ENCODE measurements around the gene GNAI2.

GNAI2 gene

DNA sequence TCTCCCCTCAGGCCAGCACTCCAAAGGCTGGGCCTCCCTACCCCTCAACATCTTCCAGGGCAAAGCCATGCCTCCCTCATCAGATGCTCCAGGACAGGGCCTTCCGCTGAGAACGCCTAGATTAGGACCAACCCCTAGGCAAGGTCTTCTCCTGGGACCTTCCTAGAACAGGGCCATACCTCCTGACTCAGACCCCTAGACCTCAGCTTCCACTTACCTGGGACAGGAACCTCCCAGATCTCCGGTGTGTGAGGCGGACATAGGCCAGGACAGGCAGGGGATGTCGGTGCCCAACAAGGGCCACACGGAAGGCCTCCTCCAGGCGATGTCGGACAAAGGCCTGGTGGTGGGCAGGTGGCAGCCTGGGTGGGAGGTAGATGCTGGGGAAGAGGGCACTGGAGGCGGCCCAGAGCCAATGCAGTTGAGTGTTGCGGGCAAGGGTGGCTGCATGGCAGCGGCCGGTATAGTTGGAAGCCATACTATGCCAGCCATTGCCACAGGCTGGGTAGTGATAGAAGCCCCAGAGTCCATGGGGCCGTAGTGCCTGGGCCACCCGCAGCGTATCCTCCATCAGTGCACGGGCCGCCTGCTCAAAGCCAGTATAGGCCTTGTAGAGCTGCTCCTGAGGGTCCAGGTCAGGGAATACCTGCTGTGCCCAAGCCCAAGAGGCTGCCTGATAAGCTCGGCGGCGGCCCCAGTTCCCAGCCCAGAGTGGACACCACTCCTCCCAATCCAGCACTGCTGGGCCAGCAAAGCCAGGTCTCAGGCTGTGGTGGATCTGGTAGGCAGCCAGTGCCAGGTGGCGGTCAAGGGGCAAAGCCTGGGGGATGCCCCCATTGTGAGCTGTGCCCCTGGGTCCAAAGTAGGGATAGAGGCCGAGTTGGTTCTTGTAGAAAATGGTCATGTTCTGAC is 58.7 kb downstream of the GNAI2 start:
- ATAC-seq: no peak
- H3K27ac Mint-ChIP-seq: no peak overlapping the region
- H3K4me1 Mint-ChIP-seq: peaks cover 42% of the 10 kb centered on the region
- DNase-seq (ENCODE audit: low spot score in 2 of 2): no peak
- H3K4me3 Mint-ChIP-seq: no peak overlapping the region
- peaks cover 30% of the 10 kb centered on the region for H3K36me3 Mint-ChIP-seq
- H3K9me3 Mint-ChIP-seq: no peaks in the 10 kb centered on the region

DNA sequence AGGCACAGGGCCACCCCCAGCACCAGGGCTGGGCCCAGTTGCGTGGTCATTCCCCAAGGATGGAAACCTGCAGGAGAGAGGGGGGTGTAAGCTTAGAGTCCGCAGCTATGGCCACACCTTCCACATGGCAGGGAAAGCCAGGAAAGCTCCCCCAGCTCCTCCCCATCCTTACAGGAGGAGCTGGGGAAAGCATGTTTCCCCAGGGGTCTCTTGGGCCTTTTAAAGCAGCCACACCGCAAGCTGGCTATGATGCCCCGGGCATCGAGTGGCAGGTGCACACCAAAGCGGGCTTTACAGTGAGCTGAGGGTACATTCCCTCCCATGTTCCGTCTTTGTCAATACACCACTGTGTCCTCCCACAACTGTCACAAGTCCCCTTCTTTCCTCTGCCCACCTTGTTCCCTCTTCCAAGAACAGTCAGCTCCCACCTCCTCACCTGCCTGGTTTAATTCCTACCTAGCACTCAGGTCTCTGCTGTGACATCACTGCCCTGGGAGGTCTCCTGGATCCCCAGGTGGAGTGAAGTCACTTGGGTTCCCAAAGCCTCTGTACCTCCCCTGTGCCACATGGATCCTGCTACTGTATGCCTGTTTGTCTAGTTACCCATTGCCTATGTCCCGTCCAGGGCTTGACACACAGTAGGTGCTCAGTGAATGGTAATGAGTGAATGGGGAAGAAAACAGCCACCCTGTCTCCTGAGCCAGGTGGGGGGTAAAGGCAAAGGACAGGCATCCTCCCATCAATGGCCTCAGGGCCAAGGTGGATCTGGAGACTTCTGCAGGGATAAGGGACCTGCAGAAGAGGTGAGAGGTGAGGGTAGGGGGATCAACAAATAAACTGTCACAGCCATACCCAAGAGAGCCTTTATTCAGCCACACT is 59.8 kb downstream of the GNAI2 start:
- H3K36me3 Mint-ChIP-seq: peaks cover 21% of the 10 kb centered on the region
- H3K4me3 Mint-ChIP-seq: no peak overlapping the region
- H3K4me1 Mint-ChIP-seq: peaks cover 48% of the 10 kb centered on the region
- no peak for ATAC-seq
- no peaks in the 10 kb centered on the region for H3K9me3 Mint-ChIP-seq
- peak overlapping the region; percentile 71 for H3K27ac Mint-ChIP-seq
- DNase-seq (ENCODE audit: low spot score in 2 of 2): no peak

DNA sequence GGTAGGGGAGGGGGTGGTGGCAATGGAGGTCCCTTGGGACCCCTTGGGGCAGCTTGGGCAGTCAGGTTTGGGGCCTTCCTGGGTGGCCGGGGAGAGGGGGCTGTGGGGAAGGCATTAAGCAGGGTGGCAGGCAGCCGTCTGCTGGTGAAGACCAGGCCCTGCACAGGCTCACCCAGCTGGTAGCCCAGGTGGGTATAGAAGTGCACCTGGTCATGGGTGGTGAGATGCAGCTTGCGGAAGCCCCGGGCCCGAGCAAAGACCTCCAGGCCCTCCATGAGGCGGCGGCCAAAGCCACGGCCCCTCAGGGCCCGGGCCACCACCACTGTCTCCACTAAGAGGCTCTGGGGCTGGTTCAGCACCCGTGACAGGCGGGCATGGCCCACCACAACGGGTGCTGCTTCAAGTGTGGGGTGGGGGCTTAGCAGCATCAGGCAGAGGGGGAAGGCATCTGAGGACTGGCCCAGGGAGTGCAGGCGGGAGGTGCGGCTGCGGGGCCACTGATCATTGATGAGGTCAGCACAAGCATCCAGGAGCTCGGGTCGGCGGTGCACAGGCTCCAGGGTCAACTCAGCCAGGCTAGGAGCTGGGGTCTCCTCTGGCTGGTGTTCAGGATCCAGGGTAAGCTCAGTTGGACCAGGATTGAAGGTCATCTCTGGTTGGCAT is 60.8 kb downstream of the GNAI2 start:
- peak overlapping the region; percentile 98 for H3K4me3 Mint-ChIP-seq
- H3K27ac Mint-ChIP-seq: peak overlapping the region; percentile 71
- DNase-seq (ENCODE audit: low spot score in 2 of 2) (no peak), ATAC-seq (no peak)
- H3K4me1 Mint-ChIP-seq: peaks cover 44% of the 10 kb centered on the region
- H3K36me3 Mint-ChIP-seq: peaks cover 15% of the 10 kb centered on the region
- H3K9me3 Mint-ChIP-seq: no peaks in the 10 kb centered on the region

DNA sequence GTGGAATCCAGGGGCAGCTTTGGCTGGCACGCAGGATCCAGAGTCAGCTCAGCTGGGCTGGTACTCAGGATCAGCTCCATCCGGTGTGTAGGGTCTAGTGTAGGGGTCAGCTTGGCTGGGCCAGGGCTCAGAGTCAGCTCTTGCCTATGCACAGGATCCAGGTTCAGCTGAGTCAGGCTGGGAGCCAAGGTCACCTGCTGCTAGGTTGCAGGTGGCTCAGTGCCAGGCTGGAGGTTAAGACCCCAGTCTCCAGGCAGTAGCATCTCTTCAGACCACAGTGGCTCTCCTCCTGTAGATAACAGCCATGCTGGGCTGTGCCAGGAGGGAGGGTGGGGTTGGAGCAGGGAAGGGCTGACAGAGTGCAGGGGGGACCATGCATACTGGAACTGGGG is 61.4 kb downstream of the GNAI2 start:
- DNase-seq (ENCODE audit: low spot score in 2 of 2) (no peak), ATAC-seq (no peak)
- Mint-ChIP-seq H3K36me3 (peaks cover 11% of the 10 kb centered on the region), H3K9me3 (no peaks in the 10 kb centered on the region), H3K4me3 (peak overlapping the region; percentile 98), H3K4me1 (peaks cover 42% of the 10 kb centered on the region), H3K27ac (peak overlapping the region; percentile 71)

DNA sequence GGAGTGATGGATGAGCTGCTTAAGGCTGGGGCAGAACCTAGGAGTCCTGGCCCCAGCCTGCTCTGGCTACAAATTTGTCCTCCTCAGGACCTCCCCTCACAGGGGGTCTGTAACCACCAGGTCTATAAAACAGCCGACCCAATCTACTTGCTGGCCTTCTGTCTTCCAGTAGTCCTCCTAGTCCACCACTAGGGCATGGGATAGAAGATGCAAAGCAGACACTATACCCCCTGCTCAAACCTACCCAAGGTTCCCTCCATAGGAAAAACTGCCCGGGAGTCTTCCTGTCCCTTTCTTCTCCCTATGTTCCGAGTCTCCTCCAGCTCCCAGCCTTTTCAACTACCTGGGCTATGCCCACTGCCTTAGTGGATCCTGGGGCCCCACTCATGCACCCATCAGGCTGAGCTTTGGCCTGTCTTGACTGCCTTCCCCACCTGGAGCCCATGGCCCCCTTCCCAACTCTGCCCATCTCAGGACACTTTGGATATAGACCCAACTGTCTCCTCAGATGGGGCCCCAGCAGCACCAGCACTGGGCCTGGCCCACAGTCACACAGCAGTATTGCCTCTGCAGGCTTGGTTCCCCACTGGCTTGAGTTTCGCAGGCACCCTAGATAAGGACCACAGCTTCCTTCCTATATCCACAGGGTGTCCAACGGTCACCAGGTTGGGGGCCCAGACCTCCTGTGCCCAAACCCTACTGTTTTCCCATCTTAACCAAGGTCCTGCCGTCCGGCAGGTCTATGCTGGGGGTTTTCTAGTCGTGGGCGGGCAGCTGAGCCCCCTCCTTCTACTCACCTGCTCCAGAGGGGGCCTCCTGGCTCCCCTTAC is 62.1 kb downstream of the GNAI2 start:
- H3K4me1 Mint-ChIP-seq: peaks cover 40% of the 10 kb centered on the region
- H3K9me3 Mint-ChIP-seq: no peaks in the 10 kb centered on the region
- H3K27ac Mint-ChIP-seq: peak overlapping the region; percentile 97
- DNase-seq (ENCODE audit: low spot score in 2 of 2) (no peak), ATAC-seq (no peak)
- peak overlapping the region; percentile 98 for H3K4me3 Mint-ChIP-seq
- H3K36me3 Mint-ChIP-seq: peaks cover 7% of the 10 kb centered on the region

DNA sequence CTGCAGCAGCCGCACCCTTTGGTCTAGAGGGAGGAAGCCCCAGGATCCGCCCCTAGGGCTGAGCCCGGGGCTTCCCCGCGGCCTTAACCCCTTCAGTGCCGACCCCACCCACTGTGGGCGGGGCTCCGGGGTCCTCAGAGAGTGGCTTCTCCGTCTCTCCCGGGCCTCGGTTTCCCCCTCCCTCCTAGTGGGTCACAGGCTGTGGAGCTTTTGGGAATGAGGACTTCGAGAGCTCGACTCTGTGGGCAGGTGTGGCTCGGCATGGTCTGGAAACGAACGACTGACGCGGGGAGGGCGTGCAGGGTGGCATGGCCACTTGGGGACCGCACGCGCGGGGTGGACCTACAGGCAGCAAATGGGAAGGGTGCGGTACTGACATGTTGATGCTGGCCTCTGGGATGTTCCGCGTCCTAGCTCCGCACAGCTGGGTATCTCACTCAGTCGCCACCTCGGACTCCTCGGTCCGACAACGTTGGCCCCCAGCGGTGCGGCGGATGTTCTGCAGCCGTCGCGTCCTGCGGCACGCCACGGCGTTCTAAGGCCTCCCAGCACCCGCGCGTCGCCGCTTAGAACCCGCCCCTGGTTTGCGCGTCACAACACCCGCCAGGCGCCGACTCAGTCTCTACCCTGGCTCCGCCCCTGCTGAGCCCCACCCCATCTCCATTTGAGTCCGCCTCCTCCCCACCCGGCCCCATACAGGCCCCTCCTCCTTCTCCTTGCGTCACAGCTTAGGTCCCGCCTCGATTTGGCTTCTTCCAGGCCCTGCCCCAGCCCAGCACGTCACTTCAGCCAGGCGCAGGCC is 63.0 kb downstream of the GNAI2 start, which contains the start of the genes HYAL3 and NAA80:
TSS of gene HYAL3 (minus strand) at position 570 of the 802 bp plus-strand sequence. CDS start 3,803 bp downstream, outside the sequence.
TSS of gene NAA80 (minus strand) at position 570 of the 802 bp plus-strand sequence. CDS start 1,942 bp downstream, outside the sequence.
- peak within 1 kb of the TSS; percentile 97 for H3K27ac Mint-ChIP-seq
- peak within 1 kb of the TSS; percentile 98 for H3K4me3 Mint-ChIP-seq
- ATAC-seq: peak; percentile 90
- H3K36me3 Mint-ChIP-seq: peaks cover 7% of the 10 kb centered on the region
- peaks cover 39% of the 10 kb centered on the region for H3K4me1 Mint-ChIP-seq
- H3K9me3 Mint-ChIP-seq: no peaks in the 10 kb centered on the region
- peak; percentile 95 to 99 for DNase-seq (ENCODE audit: low spot score in 2 of 2)

DNA sequence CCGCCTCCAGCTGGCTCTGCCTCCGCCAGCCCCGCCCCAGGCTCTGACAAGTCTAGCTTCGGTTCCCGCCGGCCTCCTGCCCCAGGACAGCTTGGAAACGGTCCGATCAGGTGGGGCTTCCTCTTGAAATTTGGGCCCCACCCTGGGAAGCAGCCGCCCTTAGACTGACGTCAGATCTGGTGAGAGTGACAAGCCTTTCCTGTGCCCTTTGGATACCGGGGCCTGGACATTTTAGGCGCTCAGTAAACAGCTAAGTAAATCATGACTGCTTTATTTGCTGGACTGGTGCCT is 63.6 kb downstream of the GNAI2 start:
- Mint-ChIP-seq H3K4me1 (peaks cover 42% of the 10 kb centered on the region), H3K9me3 (no peaks in the 10 kb centered on the region), H3K36me3 (peaks cover 7% of the 10 kb centered on the region), H3K27ac (peak overlapping the region; percentile 97), H3K4me3 (peak overlapping the region; percentile 98)
- DNase-seq (ENCODE audit: low spot score in 2 of 2) (no peak), ATAC-seq (no peak)

DNA sequence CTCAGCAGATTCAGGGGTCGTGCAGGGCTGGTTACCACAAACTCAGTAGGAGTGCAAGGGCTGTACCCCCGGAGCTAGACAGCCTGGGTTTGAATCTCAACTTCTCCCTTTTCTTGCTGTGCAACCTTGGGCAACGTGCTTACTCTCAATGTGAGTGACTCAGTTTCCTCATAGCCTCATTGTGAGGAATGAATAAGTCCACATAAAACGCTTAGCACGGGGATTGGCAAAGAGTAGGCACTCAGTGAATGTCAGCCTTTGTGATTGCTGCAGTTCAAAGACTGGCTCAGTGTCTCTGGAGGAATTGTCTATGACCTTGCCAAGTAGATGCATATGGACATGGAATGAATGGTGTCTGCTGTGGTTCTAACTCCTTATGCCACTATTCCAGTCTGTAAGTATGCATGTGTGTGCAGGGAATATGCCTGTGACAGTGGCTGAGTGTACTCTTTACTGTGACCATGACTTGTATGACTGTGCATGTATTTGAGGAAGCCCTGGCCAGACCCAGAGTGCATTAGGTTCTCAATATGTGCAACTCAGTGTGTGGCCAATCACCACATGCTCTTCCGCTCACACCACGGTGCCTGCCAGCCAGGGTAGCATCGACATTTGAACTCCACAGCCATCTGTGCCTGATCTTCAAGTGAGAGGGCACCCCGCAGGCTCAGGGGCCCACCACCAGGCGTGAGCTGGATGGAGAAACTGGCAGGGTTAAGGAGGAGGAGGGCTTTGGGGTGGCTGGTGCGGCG is 64.1 kb downstream of the GNAI2 start:
- no peak for DNase-seq (ENCODE audit: low spot score in 2 of 2)
- Mint-ChIP-seq H3K4me1 (peaks cover 45% of the 10 kb centered on the region), H3K36me3 (peaks cover 7% of the 10 kb centered on the region), H3K4me3 (peak overlapping the region; percentile 98), H3K9me3 (no peaks in the 10 kb centered on the region), H3K27ac (peak overlapping the region; percentile 97)
- peak; percentile 9 for ATAC-seq

DNA sequence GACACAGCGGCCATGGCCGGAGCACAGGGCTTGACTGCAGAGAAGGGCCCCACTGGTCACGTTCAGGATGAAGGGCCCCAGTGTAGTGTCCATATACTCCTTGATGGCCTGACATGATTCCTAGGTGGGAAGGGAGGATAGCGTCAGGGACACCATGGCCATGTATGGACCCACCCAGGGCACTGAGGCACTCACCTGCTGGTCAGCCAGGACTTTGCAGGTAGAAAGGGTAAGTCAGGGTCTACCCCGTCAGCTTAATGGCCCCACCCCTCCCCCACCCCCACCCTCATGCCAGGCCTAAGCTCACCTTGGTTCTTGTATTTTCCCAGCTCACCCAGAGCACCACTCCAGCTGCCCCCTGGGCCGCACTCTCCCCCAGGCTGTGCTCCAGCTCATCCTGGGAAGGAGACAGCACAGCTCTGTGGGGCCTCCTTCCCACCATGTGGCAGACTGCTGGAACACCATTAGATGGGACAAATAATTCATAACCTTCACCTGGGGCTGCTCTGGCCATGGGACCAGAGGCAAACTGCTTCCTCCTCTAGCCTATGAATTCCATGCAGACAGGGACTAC is 64.8 kb downstream of the GNAI2 start:
- peaks cover 7% of the 10 kb centered on the region for H3K36me3 Mint-ChIP-seq
- peaks cover 42% of the 10 kb centered on the region for H3K4me1 Mint-ChIP-seq
- peak overlapping the region; percentile 98 for H3K4me3 Mint-ChIP-seq
- no peaks in the 10 kb centered on the region for H3K9me3 Mint-ChIP-seq
- DNase-seq (ENCODE audit: low spot score in 2 of 2): no peak
- peak overlapping the region; percentile 97 for H3K27ac Mint-ChIP-seq
- ATAC-seq: no peak

DNA sequence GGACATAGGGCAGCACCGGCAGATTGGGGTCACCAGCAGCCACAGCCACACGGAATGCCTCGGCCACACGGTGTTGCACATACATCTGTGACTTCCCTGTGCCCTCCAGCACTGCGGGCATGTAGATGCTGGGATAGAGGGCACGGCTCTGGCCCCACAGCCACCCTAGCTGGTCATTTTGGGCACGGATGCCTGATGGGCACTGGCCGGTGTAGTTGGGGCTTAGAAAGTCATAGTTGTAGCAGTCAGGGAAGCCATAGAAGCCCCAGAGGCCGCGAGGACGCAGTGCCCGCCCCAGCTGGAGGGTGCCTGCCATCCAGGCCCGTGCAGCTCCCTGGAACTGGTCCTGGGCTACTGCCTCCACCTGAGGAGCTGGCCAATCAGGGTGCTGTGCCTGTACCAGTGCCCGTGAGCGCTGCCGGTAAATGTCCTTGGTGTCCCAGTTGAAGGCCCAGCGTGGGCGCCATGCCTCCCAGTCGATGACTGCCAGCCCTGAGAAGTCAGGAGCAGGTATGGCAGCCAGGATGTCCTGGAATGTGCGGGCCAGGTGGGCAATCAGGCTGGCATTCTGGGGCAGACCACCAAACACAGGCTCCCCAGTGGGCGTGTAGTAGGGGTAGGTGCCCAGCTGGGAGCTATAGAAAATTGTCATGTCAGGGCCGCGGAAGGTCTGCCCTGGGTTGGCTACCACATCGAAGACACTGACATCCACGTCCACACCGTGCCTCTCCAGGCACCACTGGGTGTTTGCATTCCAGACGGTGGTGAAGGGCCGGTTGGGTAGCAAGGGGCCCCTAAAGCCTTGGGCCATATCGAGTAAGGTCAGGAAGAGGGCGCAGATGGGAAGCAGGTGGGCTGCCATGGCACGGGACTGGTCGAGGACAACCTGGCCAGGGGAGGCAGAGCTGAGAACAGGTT is 66.3 kb downstream of the GNAI2 start:
- Mint-ChIP-seq H3K4me3 (no peak overlapping the region), H3K9me3 (no peaks in the 10 kb centered on the region), H3K4me1 (peaks cover 39% of the 10 kb centered on the region), H3K27ac (peak overlapping the region; percentile 34), H3K36me3 (peaks cover 7% of the 10 kb centered on the region)
- DNase-seq (ENCODE audit: low spot score in 2 of 2): no peak
- no peak for ATAC-seq

DNA sequence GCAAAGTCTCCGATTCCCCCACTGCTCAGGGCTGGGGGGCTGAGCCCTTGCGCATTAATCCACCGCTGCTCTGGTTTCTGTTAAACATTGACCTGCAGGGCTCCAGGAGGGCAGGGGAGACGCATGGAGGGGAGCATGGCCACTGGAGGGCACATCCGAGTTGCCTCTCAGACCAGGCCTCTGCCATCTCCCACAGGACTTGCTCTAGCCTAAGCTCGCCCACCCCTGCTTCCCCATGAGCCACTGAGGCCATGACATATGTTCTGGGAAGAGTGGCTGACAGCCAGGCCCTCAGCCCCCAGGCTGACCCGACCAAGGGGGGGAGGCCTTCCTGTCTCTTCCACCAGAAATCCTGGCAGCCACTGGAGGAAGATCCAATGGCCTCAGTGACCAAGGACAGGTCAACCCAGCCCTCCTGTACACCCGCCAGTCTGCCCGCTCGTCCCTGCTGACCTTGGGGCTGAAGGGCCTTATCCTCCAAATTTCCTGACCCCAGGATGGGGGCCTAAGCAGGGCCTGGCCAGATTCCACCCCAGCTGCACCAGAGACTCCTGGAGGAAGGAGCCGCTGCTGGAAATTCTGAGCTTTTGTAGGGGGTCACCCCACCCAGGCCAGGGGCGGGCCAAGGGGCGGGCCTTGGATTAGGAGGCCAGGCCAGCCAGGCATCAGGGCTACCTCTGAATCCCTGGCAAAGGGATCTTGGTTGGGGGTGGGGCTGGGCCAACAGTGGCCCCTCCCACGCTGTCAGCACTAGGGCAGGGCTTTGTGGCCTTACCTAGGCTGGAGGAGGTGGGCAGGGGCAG is 67.2 kb downstream of the GNAI2 start, which contains the start of gene HYAL1:
TSS of gene HYAL1 (minus strand) at position 562 of the 803 bp plus-strand sequence. CDS start 618 bp downstream, outside the sequence.
- DNase-seq (ENCODE audit: low spot score in 2 of 2): no peak
- Mint-ChIP-seq H3K9me3 (no peaks in the 10 kb centered on the region), H3K4me1 (peaks cover 30% of the 10 kb centered on the region), H3K36me3 (peaks cover 7% of the 10 kb centered on the region), H3K4me3 (no peak within 1 kb of the TSS), H3K27ac (peak within 1 kb of the TSS; percentile 34)
- ATAC-seq: no peak

Measured in stimulated activated effector memory CD8-positive, alpha-beta T cell treated with anti-CD3 and anti-CD28 coated beads, Interleukin-12 subunit alpha, Interleukin-12 subunit beta, amount 100 ng/mL, for 72 hours (primary cell).